Testis (tissue), 3 donors: ENCODE measurements around the gene SPATA31D1. TPM values are rescaled to one million over a fixed set of nuclear protein-coding genes. Genes with fewer than 3 reads are reported as not detected.

ENCODE experiments used
- DNase-seq: peaks from one replicate; pipeline ENCODE4 v3.0.0-alpha.2; 2019
- H3K27ac ChIP-seq, 2 donors: fragments of 200-600 bp; sonication (generic); one replicate each; pipeline ENCODE4 v1.5.1; 2019
- H3K27me3 ChIP-seq: fragments of 200-600 bp; sonication (generic); one replicate; pipeline ENCODE4 v1.5.1; 2019
- H3K36me3 ChIP-seq: fragments of 200-600 bp; sonication (generic); one replicate; pipeline ENCODE4 v1.5.1; 2017; ENCODE audit warnings: low read depth; ENCODE audit errors: missing control alignments
- H3K4me1 ChIP-seq: fragments of 200-600 bp; sonication (generic); one replicate; pipeline ENCODE4 v1.5.1; 2019
- H3K4me3 ChIP-seq, 2 donors: fragments of 200-600 bp; sonication (generic); one replicate each; pipeline ENCODE4 v1.5.1; 2017 to 2019
- H3K9me3 ChIP-seq: fragments of 200-600 bp; sonication (generic); one replicate; pipeline ENCODE4 v1.5.1; 2017
- POLR2A ChIP-seq: fragments of 450-650 bp; IDR thresholded peaks from one replicate; pipeline ENCODE4 v1.6.1; 2017; ENCODE audit warnings: antibody characterized with exemption, mild to moderate bottlenecking, moderate library complexity
- WGBS, 2 donors: methylation state at CpG; one replicate each; pipeline ENCODE4 v1.1.5; 2018; 5-methylcytosine and 5-hydroxymethylcytosine counted together
- intact Hi-C: fragments of 100-400 bp; cut with DNase I; formaldehyde crosslinking; loops from one replicate; pipeline ENCODE4 v1.15.1; 2023; ENCODE audit warnings: low total_unique reads
- polyA plus RNA-seq: library from polyadenylated mRNA; stranded (reverse); fragments of 350-450 nt; fragmentation: Illumina TruSeq; extraction: RNeasy Lipid Tissue Mini Kit (QIAGEN cat#74804); gene quantifications from one replicate; pipeline ENCODE4 v1.2.3, GENCODE V29; 2014; ENCODE audit warnings: low read depth, low replicate concordance; ENCODE audit not compliant: insufficient read depth
- total RNA-seq, 2 donors: library from RNA; depleted of rRNA; stranded (reverse); fragments of >200 nt; gene quantifications; one replicate each; pipeline ENCODE4 v1.2.3, GENCODE V29; 2016
- TF ChIP-seq, protein P1 (sequence below), 3 experiments: fragments of 450-650 bp in 2 of 3; fragments of 200-600 bp in 1 of 3; sonication (generic) in 1 of 3; IDR thresholded peaks; one replicate each; pipeline ENCODE4 v1.5.1; 2016 to 2019; ENCODE audit warnings: antibody characterized with exemption in 3 of 3, mild to moderate bottlenecking in 2 of 3, moderate library complexity in 1 of 3

The SPATA31D1 gene
- total and polyA plus RNA-seq, 3 donors from 2014 or later: 9.0 to 18.6 (median 12.1) TPM

DNA sequence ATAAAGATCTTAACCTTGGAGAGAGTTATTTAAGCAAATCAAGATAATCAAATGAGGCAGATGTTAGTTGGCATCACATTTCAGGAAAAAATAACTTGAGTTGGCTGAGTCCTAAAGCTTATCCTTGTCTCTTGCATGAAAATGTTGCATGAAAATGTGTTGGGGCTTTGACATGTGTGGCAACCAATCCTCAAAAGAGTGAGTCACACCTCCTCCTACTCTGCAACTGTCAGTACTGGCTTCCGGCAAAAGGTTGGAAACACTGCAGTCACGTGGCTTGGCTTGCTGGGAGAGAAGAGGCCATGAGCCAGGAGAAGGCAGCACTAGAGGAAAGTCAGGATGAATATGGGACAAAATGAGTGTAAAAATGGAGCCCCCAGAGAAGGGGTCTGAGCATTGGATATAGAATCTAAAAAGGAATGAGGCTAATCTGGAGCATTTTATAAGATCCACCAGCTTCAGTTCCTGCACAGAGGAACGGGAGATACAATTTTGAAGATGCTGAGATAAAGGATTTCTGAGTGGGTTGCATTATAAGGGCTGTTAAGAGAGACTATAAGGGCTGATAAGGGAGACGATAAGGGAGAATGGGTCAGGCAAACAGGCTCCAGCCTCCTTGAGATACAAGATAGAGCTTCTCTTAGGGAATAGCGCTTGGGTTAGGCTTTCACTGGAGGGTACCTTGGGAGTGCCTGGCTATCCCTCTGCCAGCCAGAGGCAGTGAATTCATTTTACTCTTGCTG, 43.1 kb downstream of the SPATA31D1 start:
- no peak for TF ChIP-seq POLR2A
- TF ChIP-seq, protein P1, sequence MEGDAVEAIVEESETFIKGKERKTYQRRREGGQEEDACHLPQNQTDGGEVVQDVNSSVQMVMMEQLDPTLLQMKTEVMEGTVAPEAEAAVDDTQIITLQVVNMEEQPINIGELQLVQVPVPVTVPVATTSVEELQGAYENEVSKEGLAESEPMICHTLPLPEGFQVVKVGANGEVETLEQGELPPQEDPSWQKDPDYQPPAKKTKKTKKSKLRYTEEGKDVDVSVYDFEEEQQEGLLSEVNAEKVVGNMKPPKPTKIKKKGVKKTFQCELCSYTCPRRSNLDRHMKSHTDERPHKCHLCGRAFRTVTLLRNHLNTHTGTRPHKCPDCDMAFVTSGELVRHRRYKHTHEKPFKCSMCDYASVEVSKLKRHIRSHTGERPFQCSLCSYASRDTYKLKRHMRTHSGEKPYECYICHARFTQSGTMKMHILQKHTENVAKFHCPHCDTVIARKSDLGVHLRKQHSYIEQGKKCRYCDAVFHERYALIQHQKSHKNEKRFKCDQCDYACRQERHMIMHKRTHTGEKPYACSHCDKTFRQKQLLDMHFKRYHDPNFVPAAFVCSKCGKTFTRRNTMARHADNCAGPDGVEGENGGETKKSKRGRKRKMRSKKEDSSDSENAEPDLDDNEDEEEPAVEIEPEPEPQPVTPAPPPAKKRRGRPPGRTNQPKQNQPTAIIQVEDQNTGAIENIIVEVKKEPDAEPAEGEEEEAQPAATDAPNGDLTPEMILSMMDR (IDR thresholded peaks at IDR 0.05): no peak
- Histone ChIP-seq H3K9me3 (no peaks in the 10 kb centered on the region), H3K4me1 (no peaks in the 10 kb centered on the region), H3K4me3 (no peak overlapping the region), H3K36me3 (no peaks in the 10 kb centered on the region), H3K27ac (no peak overlapping the region), H3K27me3 (no peaks in the 10 kb centered on the region)
- peak; percentile 27 for DNase-seq
- intact Hi-C loops: no loop called here
- WGBS, 2 donors: 54 to 65% methylated on average over 5 of the region's 5 CpGs

DNA sequence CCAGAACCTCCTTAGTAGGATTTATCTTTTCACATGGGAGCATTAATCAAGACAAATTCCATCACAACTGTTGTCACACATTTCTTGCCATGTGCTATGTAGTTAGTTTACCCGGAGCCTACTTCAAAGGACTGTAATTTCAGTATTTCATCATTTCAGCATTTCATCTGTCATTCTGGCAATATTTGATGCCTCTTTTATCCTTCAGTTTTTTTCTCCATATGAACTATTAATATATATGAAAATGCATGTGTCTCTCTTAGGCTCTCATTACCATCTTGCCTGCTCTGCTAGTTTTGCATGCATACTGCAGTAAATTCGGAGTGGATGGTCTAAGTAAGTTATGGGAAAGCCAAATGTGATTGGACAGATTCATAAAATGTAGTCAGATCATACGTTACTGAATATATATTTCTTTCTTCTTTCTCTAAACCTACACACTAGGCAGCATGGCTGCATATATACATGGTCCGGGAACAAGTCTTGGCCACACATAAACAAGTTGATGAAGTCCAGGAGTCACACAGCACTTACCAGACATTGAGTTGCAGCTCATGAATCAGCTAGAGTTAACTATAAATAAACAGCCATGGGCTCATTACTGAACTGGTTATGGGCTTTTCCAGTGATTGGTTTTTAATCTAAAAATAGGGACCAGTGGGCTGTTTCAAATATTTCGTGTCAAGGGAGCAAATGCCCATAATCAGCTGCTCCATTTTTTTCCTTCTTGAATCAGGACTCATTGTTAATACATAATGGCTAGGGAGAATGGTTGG, 46.6 kb downstream of the SPATA31D1 start:
- Histone ChIP-seq H3K27me3 (no peaks in the 10 kb centered on the region), H3K4me1 (no peaks in the 10 kb centered on the region), H3K9me3 (no peaks in the 10 kb centered on the region), H3K36me3 (no peaks in the 10 kb centered on the region), H3K4me3 (no peak overlapping the region), H3K27ac (no peak overlapping the region)
- DNase-seq: no peak
- TF ChIP-seq POLR2A: no peak
- TF ChIP-seq, protein P1 (IDR thresholded peaks at IDR 0.05): no peak
- 80 to 87% methylated on average over 5 of the region's 5 CpGs for WGBS, 2 donors
- intact Hi-C loops: no loop called here

GRCh38 chr9:82036086-82036485, 47.5 kb downstream of the SPATA31D1 start:
- WGBS, 2 donors: 85 to 90% methylated on average over 4 of the region's 4 CpGs
- Histone ChIP-seq H3K27ac (no peak overlapping the region), H3K4me3 (no peak overlapping the region), H3K27me3 (no peaks in the 10 kb centered on the region), H3K4me1 (no peaks in the 10 kb centered on the region), H3K36me3 (no peaks in the 10 kb centered on the region), H3K9me3 (no peaks in the 10 kb centered on the region)
- no peak for DNase-seq
- TF ChIP-seq POLR2A: no peak
- TF ChIP-seq, protein P1 (IDR thresholded peaks at IDR 0.05): no peak
- intact Hi-C loops: no loop called here

DNA sequence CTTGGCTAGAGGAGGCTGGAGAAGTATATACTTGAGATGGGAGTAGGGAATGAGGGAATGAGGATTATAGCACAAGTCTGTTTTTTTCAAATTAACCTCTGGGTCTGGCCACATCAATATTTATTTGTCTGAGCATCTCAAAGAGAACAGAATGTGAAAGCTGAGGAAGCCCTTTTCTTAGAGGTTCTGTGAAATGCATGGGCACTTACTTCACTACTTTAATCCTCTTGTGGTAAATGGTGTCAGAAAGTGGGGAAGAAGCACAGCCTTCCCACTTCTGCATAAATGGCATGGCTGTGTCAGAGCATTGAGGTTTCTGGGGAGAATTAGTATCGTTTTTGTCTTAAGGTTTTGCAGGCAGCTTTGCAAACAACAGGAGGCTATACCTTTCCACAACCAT, 48.6 kb downstream of the SPATA31D1 start:
- H3K27me3 ChIP-seq: no peaks in the 10 kb centered on the region
- H3K4me3 ChIP-seq: no peak overlapping the region
- intact Hi-C loops: no loop called here
- no peak overlapping the region for H3K27ac ChIP-seq
- no peaks in the 10 kb centered on the region for H3K9me3 ChIP-seq
- DNase-seq: no peak
- 85 to 90% methylated on average over 1 of the region's 1 CpG for WGBS, 2 donors
- no peaks in the 10 kb centered on the region for H3K4me1 ChIP-seq
- no peak for TF ChIP-seq POLR2A
- no peaks in the 10 kb centered on the region for H3K36me3 ChIP-seq

DNA sequence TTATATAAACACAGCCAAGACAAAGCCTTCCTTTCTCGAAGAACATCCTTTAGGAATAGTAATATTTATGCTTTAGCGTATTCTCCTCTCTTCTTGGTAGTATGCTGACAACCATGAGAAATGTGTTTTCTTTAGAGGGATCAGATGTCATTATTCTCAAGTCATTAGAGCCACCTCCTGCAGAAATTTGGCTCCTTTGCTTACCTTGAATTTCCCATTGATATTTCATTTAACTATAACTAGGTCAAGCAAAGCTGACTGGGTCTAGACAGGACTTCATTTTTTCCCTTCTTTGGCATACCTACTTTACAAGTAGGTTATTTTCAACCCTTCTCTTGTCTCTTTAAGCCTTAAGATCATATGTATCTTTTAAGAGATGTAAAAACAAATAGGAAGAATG, 50.3 kb downstream of the SPATA31D1 start:
- WGBS, 2 donors: 90 to 99% methylated on average over 2 of the region's 2 CpGs
- Histone ChIP-seq H3K27me3 (no peaks in the 10 kb centered on the region), H3K27ac (no peak overlapping the region), H3K9me3 (no peaks in the 10 kb centered on the region), H3K4me3 (no peak overlapping the region), H3K4me1 (no peaks in the 10 kb centered on the region), H3K36me3 (no peaks in the 10 kb centered on the region)
- TF ChIP-seq, protein P1 (IDR thresholded peaks at IDR 0.05): no peak
- TF ChIP-seq POLR2A: no peak
- DNase-seq: no peak
- intact Hi-C loops: no loop called here
